Ectodermal cell (in vitro differentiated cells): ENCODE data around the gene SRRM5.
A peak's percentile ranks its signal among the peaks of the same experiment; 100 is the strongest.

Experiments used
- H3K27ac ChIP-seq: 2 replicates; pipeline ENCODE4 v1.7.0; 2013; ENCODE audit warnings: mild to moderate bottlenecking, low read depth, low read length; ENCODE audit not compliant: insufficient read depth, poor library complexity, severe bottlenecking
- H3K27me3 ChIP-seq: 2 replicates; pipeline ENCODE4 v1.7.0; 2013; ENCODE audit warnings: mild to moderate bottlenecking, low read length; ENCODE audit not compliant: insufficient read depth, control insufficient read depth, poor library complexity, severe bottlenecking
- H3K36me3 ChIP-seq: one replicate; pipeline ENCODE4 v1.7.0; 2013; ENCODE audit warnings: low read length; ENCODE audit not compliant: control insufficient read depth, insufficient read depth
- H3K4me1 ChIP-seq: one replicate; pipeline ENCODE4 v1.7.0; 2013; ENCODE audit warnings: low read length; ENCODE audit not compliant: control insufficient read depth, insufficient read depth
- H3K4me3 ChIP-seq: 2 replicates; pipeline ENCODE4 v1.7.0; 2013; ENCODE audit warnings: low read depth, low read length, control low read depth; ENCODE audit not compliant: insufficient read depth
- H3K9me3 ChIP-seq: 2 replicates; pipeline ENCODE4 v1.7.0; 2013; ENCODE audit warnings: mild to moderate bottlenecking, low read length, moderate library complexity; ENCODE audit not compliant: control insufficient read depth
- WGBS, 2 experiments: methylation state at CpG; one replicate each; pipeline ENCODE4 v1.1.7; 2013; ENCODE audit warnings: missing lambda C conversion rate in 2 of 2; 5-methylcytosine and 5-hydroxymethylcytosine counted together

SRRM5 gene

GRCh38 chr19:43616306-43616705 lies 4.4 kb downstream of the SRRM5 start:
- peaks cover 22% of the 10 kb centered on the region for H3K36me3 ChIP-seq
- H3K4me1 ChIP-seq = peaks cover 4% of the 10 kb centered on the region
- WGBS, 2 experiments = 100% methylated on average over 1 of the region's 1 CpG
- no peaks in the 10 kb centered on the region for H3K9me3 ChIP-seq
- no peaks in the 10 kb centered on the region for H3K27me3 ChIP-seq
- no peak overlapping the region for H3K4me3 ChIP-seq
- no peak overlapping the region for H3K27ac ChIP-seq

GRCh38 chr19:43616954-43617353 lies 5.1 kb downstream of the SRRM5 start:
- Histone ChIP-seq H3K4me1 (peaks cover 4% of the 10 kb centered on the region), H3K27me3 (no peaks in the 10 kb centered on the region), H3K36me3 (peaks cover 18% of the 10 kb centered on the region), H3K4me3 (no peak overlapping the region), H3K9me3 (no peaks in the 10 kb centered on the region), H3K27ac (no peak overlapping the region)
- WGBS, 2 experiments = 94 to 96% methylated on average over 6 of the region's 6 CpGs

GRCh38 chr19:43618921-43619261 lies 7.0 kb downstream of the SRRM5 start:
- Histone ChIP-seq H3K27ac (peak overlapping the region; percentile 100), H3K36me3 (peaks cover 4% of the 10 kb centered on the region), H3K4me1 (peaks cover 4% of the 10 kb centered on the region), H3K9me3 (no peaks in the 10 kb centered on the region), H3K4me3 (peak overlapping the region; percentile 52), H3K27me3 (no peaks in the 10 kb centered on the region)
- 4 to 6% methylated on average over 14 of the region's 14 CpGs for WGBS, 2 experiments

DNA sequence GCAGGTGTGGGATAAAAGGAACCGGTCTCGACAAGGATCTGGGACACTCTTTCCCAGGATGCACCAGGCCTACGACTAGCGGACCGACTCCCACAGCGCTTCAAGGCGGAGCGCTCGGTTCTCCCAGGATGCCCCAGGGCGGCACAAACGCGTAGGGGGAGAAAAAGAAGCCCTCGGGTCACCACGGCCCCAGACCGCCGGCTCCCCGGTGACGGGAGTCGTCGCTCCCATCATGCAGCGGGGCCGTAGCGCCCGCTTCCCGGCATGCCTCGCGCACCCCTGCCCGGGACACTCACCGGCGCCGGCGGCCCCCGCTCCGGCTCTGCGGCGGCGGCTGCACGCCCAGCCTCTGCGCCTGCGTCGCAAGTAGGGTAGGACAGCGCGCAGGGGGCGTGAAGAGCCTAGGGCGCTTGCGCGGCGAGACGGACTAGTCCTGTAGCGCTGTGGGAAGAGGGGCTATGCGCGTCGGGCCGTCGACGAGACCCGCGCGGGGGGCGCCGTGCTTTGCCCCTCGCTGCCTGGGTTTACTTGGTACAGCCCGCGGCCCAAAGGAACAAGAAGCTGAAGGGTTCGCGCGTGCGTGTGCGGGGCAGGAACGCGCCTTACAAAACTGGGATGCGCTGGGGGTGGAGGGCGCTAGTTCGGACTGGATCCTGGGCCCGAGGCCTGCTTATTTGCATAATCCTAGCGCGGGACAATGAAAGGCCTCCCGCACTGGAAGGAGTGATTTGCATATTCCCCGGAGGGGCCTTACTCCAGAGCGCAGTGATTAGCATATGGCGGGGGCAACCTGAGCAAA lies 7.6 kb downstream of the SRRM5 start, which contains the start of gene ZNF428:
Gene ZNF428, minus strand, starts transcription at position 368 of the 799 bp plus-strand sequence. CDS start 5,325 bp downstream, outside the sequence.
- Histone ChIP-seq H3K9me3 (no peaks in the 10 kb centered on the region), H3K4me1 (peaks cover 4% of the 10 kb centered on the region), H3K27me3 (no peaks in the 10 kb centered on the region), H3K4me3 (peak within 1 kb of the TSS; percentile 52), H3K36me3 (peaks cover 2% of the 10 kb centered on the region), H3K27ac (peak within 1 kb of the TSS; percentile 100)
- WGBS, 2 experiments = 0% methylated on average over 81 of the region's 81 CpGs

GRCh38 chr19:43620061-43621001 lies 8.4 kb downstream of the SRRM5 start:
- H3K4me3 ChIP-seq = peak overlapping the region; percentile 52
- peaks cover 4% of the 10 kb centered on the region for H3K4me1 ChIP-seq
- H3K36me3 ChIP-seq = peaks cover 2% of the 10 kb centered on the region
- H3K9me3 ChIP-seq = no peaks in the 10 kb centered on the region
- 53 to 54% methylated on average over 23 of the region's 23 CpGs for WGBS, 2 experiments
- no peaks in the 10 kb centered on the region for H3K27me3 ChIP-seq
- peak overlapping the region; percentile 100 for H3K27ac ChIP-seq

GRCh38 chr19:43622070-43622469 lies 10.2 kb downstream of the SRRM5 start:
- no peak overlapping the region for H3K4me3 ChIP-seq
- H3K9me3 ChIP-seq = no peaks in the 10 kb centered on the region
- no peak overlapping the region for H3K27ac ChIP-seq
- 77 to 81% methylated on average over 3 of the region's 4 CpGs for WGBS, 2 experiments
- H3K27me3 ChIP-seq = no peaks in the 10 kb centered on the region
- peaks cover 4% of the 10 kb centered on the region for H3K4me1 ChIP-seq
- H3K36me3 ChIP-seq = peaks cover 12% of the 10 kb centered on the region

- no peak overlapping the region for H3K4me3 ChIP-seq
- peaks cover 12% of the 10 kb centered on the region for H3K36me3 ChIP-seq
- WGBS, 2 experiments = 100% methylated on average over 1 of the region's 1 CpG; no CpG with 5 or more reads in 1 of the 2 experiments
- H3K27me3 ChIP-seq = no peaks in the 10 kb centered on the region
- no peak overlapping the region for H3K27ac ChIP-seq
- H3K4me1 ChIP-seq = peaks cover 4% of the 10 kb centered on the region
- no peaks in the 10 kb centered on the region for H3K9me3 ChIP-seq
Measured at GRCh38 chr19:43622956-43623355, 11.1 kb downstream of the SRRM5 start.

GRCh38 chr19:43623889-43624670 lies 12.2 kb downstream of the SRRM5 start:
- Histone ChIP-seq H3K27ac (no peak overlapping the region), H3K4me3 (no peak overlapping the region), H3K36me3 (peaks cover 12% of the 10 kb centered on the region), H3K27me3 (no peaks in the 10 kb centered on the region), H3K4me1 (peaks cover 4% of the 10 kb centered on the region), H3K9me3 (no peaks in the 10 kb centered on the region)
- WGBS, 2 experiments = 93 to 94% methylated on average over 35 of the region's 35 CpGs

GRCh38 chr19:43624933-43625332 lies 13.0 kb downstream of the SRRM5 start:
- Histone ChIP-seq H3K4me1 (peaks cover 4% of the 10 kb centered on the region), H3K27me3 (no peaks in the 10 kb centered on the region), H3K4me3 (no peak overlapping the region), H3K27ac (no peak overlapping the region), H3K36me3 (peaks cover 12% of the 10 kb centered on the region), H3K9me3 (no peaks in the 10 kb centered on the region)
- WGBS, 2 experiments = 30 to 36% methylated on average over 30 of the region's 30 CpGs
